ENCODE measurements around the gene VRK2.
"Not testable (repeated sequence)": the region's sequence is repeated elsewhere in the genome, so short reads cannot be mapped to it uniquely, and the experiment has no call there.

Gene VRK2

DNA sequence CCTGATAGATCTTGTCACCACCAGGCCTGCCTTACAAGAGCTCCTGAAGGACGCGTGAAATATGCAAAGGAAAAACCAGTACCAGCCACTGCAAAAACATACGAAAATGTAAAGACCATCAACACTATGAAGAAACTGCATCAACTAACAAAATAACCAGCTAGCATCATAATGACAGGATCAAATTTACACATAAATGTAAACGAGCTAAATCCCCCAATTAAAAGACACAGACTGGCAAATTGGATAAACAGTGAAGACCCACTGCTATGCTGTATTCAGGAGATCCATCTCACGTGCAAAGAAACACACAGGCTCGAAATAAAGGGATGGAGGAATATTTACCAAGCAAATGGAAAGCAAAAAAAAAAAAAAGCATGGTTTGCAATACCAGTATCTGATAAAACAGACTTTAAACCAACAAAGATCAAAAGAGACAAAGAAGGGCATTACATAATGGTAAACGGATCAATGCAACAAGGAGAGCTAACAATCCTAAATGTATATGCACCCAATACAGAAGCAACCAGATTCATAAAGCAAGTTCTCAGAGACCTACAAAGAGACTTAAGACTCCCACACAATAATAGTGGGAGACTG is 123.8 kb downstream of the VRK2 start:
- FAIRE-seq: not testable (repeated sequence)

GRCh38 chr2:58171831-58172230 is 125.2 kb downstream of the VRK2 start:
- FAIRE-seq: not testable (repeated sequence)

GRCh38 chr2:58177187-58177586 is 130.6 kb downstream of the VRK2 start:
- not testable (repeated sequence) for FAIRE-seq

- not testable (repeated sequence) for FAIRE-seq
These were observed 133.6 kb downstream of the VRK2 start for GRCh38 chr2:58180175-58180574.

DNA sequence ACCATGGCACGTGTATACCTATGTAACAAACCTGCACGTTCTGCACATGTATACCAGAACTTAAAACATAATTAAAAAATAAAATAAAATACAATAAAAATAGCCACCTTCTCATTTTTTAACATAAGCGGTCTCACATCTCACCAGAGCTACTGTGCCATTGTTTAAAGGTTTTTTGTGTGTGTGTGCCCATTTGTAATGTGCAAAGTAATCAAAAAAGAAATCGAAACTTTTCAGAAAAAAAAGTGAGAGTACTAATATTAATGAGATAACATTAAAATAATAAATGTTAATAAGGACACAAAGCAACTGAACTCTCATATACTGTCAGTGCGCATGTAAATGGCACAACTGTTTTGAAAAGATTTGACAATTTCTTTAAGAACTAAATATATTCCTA is 134.0 kb downstream of the VRK2 start:
- no peak for FAIRE-seq

DNA sequence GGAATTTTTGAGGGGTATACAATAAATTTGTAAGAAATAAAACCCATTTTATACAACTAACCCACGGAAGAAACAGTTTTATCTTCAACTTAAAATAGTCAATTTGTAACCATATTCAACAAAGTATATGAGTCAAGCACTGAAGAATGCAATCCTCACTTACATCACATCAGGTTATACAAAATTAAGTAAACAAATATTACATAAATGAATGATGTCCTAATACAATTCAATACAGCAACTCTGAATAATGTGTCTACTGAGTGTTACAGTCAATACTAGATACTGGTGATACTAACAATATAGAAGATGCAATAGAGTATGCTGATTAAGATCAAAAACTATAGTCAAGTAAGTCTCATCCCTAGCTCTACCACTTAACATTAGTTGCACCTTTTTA is 135.9 kb downstream of the VRK2 start:
- no peak for FAIRE-seq

DNA sequence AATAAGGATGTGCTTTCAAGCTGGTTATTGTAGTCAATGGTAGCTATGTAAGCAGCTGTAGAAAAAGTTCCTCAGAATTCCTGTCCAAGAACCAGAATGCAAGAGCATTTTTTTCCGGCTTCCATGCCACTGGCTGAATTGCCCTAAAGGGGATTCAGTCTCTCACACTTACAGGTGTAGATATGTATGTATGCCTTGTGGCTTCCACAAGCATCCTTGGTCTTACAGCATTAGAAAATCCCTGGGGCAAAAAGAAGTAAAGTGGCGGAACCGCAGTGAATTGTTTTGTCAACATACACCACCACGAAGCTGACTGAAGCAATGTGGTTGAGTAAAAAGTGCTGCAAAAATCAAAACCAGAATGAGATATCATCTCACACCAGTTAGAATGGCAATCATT is 139.9 kb downstream of the VRK2 start:
- FAIRE-seq: no peak

GRCh38 chr2:58187022-58187421 is 140.4 kb downstream of the VRK2 start:
- not testable (repeated sequence) for FAIRE-seq

GRCh38 chr2:58194458-58194857 is 147.9 kb downstream of the VRK2 start:
- no peak for FAIRE-seq

DNA sequence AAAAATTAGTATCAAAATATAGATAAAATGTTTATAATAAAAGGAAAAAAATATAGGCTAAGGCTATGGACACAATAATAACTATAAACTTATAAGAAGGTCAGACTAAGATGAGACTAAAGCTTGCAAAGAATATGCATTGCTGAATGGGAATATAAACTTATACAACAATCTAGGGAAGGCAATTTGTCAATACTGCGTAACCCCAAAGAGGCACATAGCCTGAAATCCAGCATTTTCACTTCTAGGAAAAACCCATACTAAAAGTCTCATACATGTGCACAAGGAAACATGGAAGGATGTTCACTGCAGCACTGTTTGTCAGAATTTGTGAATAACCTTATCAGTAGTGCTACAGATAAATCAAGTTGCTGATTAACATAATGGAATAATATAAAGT is 149.1 kb downstream of the VRK2 start:
- peak; percentile 58 for FAIRE-seq

GRCh38 chr2:58197894-58198293 is 151.3 kb downstream of the VRK2 start:
- no peak for FAIRE-seq

DNA sequence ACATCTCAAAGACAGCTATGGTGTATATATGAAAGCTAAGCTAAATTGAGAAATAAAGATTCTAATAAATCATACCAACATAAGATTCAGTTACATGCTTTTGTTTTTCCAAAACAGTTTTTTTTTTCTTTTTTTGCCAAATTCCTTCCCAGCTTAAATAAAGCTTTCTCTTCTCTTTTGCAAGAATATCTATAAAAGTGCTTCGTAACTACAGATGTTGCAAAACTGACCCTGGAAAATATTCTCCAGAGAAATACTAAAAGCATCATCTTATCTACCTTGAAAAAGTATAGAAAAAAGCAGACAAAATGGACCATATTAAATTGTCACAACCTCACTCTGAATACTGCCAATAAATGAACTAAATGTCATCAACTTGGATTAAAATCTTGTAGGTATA is 155.8 kb downstream of the VRK2 start:
- no peak for FAIRE-seq

DNA sequence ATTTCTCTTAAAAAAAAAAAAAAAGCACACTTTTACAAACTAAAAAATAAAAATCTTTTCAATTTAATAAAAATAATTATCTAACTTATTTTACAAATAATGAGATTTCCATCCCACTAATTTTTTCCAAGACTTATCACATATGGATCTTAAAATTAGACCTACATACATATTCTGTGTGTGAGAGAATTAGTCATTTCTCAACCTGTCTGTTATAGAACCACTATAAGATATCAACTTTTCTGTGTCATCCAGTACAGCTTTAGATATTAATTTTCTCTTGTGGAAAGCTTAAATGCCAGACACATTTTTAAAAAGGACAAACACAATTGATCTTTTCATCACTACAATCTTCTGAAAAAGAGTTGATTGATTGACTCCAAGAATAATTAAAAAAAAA is 156.4 kb downstream of the VRK2 start:
- peak; percentile 67 for FAIRE-seq

- FAIRE-seq: no peak
These were observed 157.8 kb downstream of the VRK2 start for GRCh38 chr2:58204195-58204959.

DNA sequence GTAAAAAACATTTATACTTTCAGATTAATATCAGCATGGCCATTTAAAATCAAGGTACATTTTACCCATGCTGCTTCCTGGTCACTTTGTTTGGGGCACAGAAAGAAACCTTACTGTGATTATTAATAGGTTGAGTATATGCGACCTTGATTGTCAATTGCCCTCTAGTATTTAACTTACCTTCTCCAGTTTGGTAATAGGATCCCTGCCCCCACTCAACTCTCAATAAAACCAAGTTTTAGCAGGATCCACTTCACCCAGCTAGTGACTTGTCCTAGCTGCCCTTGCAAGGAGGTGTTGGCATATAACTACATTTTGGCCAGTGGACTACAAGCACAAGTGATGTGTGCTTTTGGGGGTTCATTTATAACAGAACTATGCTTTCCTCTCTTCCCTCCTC is 160.2 kb downstream of the VRK2 start:
- no peak for FAIRE-seq

DNA sequence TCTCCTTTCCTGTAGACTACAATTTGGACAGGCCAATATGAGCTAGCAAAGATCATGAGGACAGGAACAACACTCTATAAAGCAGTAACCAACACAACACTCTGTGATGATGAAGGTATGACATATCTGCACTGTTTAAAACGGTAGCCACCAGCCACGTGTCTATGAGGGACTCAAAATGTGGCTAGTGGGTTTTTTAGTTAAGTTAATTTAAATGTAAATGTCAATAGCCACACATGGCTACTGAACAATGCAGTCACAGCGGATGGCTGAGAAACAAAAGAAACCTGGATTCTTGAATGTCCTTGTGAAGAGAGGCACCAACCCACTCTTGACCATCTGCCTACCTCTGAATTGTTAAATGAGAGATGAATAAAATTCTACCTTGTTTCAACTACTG is 160.6 kb downstream of the VRK2 start:
- no peak for FAIRE-seq
